Uterus (tissue), 4 donors: ENCODE data around the gene CFAP43. TPM values are rescaled to one million over a fixed set of nuclear protein-coding genes. Genes with fewer than 3 reads are reported as not detected.

Source experiments
- DNase-seq, 2 donors: peaks; one replicate each; pipeline ENCODE4 v3.0.0-alpha.2; 2019 to 2020
- H3K27ac ChIP-seq, 2 donors: fragments of 200-600 bp; sonication (generic); 1 replicate in 1 of 2; 2 replicates in 1 of 2; pipeline ENCODE4 v1.5.1; 2016 to 2018
- H3K27me3 ChIP-seq, 2 donors: fragments of 200-600 bp; sonication (generic); one replicate each; pipeline ENCODE4 v1.5.1; 2018 to 2019; ENCODE audit warnings: control low read depth in 1 of 2
- H3K36me3 ChIP-seq, 2 donors: fragments of 200-600 bp; sonication (generic); one replicate each; pipeline ENCODE4 v1.5.1; 2019; ENCODE audit warnings: control low read depth in 1 of 2
- H3K4me1 ChIP-seq, 2 donors: fragments of 200-600 bp; sonication (generic); one replicate each; pipeline ENCODE4 v1.5.1; 2018 to 2019; ENCODE audit warnings: control low read depth in 1 of 2
- H3K4me3 ChIP-seq, 2 donors: fragments of 200-600 bp; sonication (generic); 1 replicate in 1 of 2; 2 replicates in 1 of 2; pipeline ENCODE4 v1.5.1; 2018 to 2019; ENCODE audit warnings: mild to moderate bottlenecking in 1 of 2
- H3K9me3 ChIP-seq, 2 donors: fragments of 200-600 bp; sonication (generic); one replicate each; pipeline ENCODE4 v1.5.1; 2019; ENCODE audit warnings: control low read depth in 1 of 2
- POLR2A ChIP-seq, 2 donors: fragments of 450-650 bp; IDR thresholded peaks; one replicate each; pipeline ENCODE4 v1.6.1; 2016; ENCODE audit warnings: antibody characterized with exemption in 2 of 2, mild to moderate bottlenecking in 1 of 2, moderate library complexity in 1 of 2
- intact Hi-C: fragments of 100-400 bp; cut with DNase I; formaldehyde crosslinking; loops from one replicate; pipeline ENCODE4 v1.15.1; 2023; ENCODE audit warnings: low total_unique reads
- total RNA-seq, 4 donors: library from RNA; depleted of rRNA in 3 of 4; stranded (reverse); fragments of >200 nt in 3 of 4; gene quantifications; one replicate each; pipeline versions ENCODE4 v1.1.0 to v1.2.4, GENCODE V29; 2014 to 2023
- TF ChIP-seq, protein P1 (sequence below), 4 experiments: fragments of 200-600 bp in 2 of 4; fragments of 450-650 bp in 2 of 4; sonication (generic) in 2 of 4; IDR thresholded peaks; one replicate each; pipeline ENCODE4 v1.5.1; 2016 to 2019; ENCODE audit warnings: antibody characterized with exemption in 4 of 4, mild to moderate bottlenecking in 2 of 4, moderate library complexity in 1 of 4
- donor health status: DM: yes; HTN: yes; CAD: no.

The CFAP43 gene
- total RNA-seq, 4 donors from 2014 or later, result 3.1 to 23.8 (median 3.8) TPM

DNA sequence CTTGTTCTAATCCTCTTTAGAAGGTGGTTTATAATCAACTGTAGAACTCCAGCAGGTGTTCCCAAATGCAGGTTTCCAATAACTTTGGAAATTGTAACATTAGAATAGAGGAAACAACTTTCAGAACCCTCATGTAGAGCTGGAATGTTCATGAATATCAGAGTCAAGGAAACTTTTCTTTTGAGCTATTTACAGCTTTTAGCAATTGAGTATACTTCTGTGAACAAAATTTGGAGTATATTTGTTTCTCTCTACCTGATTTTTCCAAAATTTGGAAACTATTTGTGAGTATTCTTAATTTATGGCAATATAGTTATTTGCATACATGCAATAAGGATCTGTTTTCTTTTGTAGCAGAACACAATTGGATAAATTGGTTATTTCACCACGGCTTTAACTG is 2.8 kb upstream of the CFAP43 start:
- Histone ChIP-seq H3K27ac (no peak overlapping the region), H3K27me3 (no peaks in the 10 kb centered on the region), H3K4me3 (no peak overlapping the region), H3K4me1 (no peaks in the 10 kb centered on the region), H3K9me3 (no peaks in the 10 kb centered on the region), H3K36me3 (no peaks in the 10 kb centered on the region)
- intact Hi-C loops, result no loop called here
- no peak for DNase-seq
- TF ChIP-seq POLR2A (IDR thresholded peaks at IDR 0.05), result no peak
- TF ChIP-seq, protein P1, sequence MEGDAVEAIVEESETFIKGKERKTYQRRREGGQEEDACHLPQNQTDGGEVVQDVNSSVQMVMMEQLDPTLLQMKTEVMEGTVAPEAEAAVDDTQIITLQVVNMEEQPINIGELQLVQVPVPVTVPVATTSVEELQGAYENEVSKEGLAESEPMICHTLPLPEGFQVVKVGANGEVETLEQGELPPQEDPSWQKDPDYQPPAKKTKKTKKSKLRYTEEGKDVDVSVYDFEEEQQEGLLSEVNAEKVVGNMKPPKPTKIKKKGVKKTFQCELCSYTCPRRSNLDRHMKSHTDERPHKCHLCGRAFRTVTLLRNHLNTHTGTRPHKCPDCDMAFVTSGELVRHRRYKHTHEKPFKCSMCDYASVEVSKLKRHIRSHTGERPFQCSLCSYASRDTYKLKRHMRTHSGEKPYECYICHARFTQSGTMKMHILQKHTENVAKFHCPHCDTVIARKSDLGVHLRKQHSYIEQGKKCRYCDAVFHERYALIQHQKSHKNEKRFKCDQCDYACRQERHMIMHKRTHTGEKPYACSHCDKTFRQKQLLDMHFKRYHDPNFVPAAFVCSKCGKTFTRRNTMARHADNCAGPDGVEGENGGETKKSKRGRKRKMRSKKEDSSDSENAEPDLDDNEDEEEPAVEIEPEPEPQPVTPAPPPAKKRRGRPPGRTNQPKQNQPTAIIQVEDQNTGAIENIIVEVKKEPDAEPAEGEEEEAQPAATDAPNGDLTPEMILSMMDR (IDR thresholded peaks at IDR 0.05), result no peak

GRCh38 chr10:104233817-104234216 is 1.7 kb upstream of the CFAP43 start:
- TF ChIP-seq POLR2A (IDR thresholded peaks at IDR 0.05), result no peak
- TF ChIP-seq, protein P1 (IDR thresholded peaks at IDR 0.05), result no peak
- Histone ChIP-seq H3K4me1 (no peaks in the 10 kb centered on the region), H3K9me3 (no peaks in the 10 kb centered on the region), H3K4me3 (no peak overlapping the region), H3K27ac (no peak overlapping the region), H3K27me3 (no peaks in the 10 kb centered on the region), H3K36me3 (no peaks in the 10 kb centered on the region)
- no peak for DNase-seq
- intact Hi-C loops, result no loop called here

DNA sequence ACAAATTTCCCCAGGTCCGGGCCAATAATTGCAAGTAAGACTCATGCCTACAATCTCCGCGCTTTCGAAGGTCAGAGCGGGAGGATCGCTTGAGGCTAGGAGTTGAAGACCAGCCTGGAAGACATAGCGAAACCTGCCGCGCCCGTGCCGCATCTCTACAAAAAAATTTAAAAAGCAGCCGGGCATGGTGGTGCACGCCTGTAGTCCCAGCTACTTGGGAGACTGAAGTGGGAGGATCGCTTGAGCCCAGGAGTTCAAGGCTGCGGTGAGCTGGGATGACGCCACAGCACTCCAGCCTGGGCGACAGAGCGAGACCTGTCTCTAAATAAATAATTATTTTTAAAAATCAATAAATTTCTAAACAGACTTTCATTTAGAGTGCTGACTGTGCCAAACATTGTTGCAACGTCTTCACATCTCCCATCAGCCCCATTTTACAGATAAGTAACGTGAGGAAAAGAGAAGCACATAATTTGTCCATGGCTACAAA is 494 bp upstream of the CFAP43 start:
- H3K4me3 ChIP-seq, result peak overlapping the region; percentile 60 to 78
- peak in 1 of 2 donors; percentile 21 for DNase-seq
- TF ChIP-seq, protein P1 (IDR thresholded peaks at IDR 0.05), result no peak
- TF ChIP-seq POLR2A (IDR thresholded peaks at IDR 0.05), result no peak
- intact Hi-C loops, result no loop called here
- H3K36me3 ChIP-seq, result no peaks in the 10 kb centered on the region
- no peak overlapping the region for H3K27ac ChIP-seq
- no peaks in the 10 kb centered on the region for H3K4me1 ChIP-seq
- no peaks in the 10 kb centered on the region for H3K27me3 ChIP-seq
- no peaks in the 10 kb centered on the region for H3K9me3 ChIP-seq

- Histone ChIP-seq H3K4me1 (no peaks in the 10 kb centered on the region), H3K9me3 (no peaks in the 10 kb centered on the region), H3K4me3 (no peak overlapping the region), H3K36me3 (no peaks in the 10 kb centered on the region), H3K27ac (no peak overlapping the region), H3K27me3 (no peaks in the 10 kb centered on the region)
- intact Hi-C loops, result no loop called here
- TF ChIP-seq, protein P1 (IDR thresholded peaks at IDR 0.05), result no peak
- TF ChIP-seq POLR2A (IDR thresholded peaks at IDR 0.05), result no peak
- DNase-seq, result no peak
These were observed 1.7 kb downstream of the CFAP43 start for GRCh38 chr10:104230490-104230889.

- H3K4me1 ChIP-seq, result no peaks in the 10 kb centered on the region
- no peak for TF ChIP-seq POLR2A (IDR thresholded peaks at IDR 0.05)
- TF ChIP-seq, protein P1 (IDR thresholded peaks at IDR 0.05), result no peak
- intact Hi-C loops, result no loop called here
These were observed 8.9 kb downstream of the CFAP43 start for GRCh38 chr10:104223304-104223703.

More at GRCh38 chr10:104223304-104223703, 8.9 kb downstream of the CFAP43 start:
- Histone ChIP-seq H3K27me3 (no peaks in the 10 kb centered on the region), H3K4me3 (no peak overlapping the region), H3K27ac (no peak overlapping the region), H3K9me3 (no peaks in the 10 kb centered on the region), H3K36me3 (no peaks in the 10 kb centered on the region)
- DNase-seq, result no peak
